ENCODE measurements around the gene ACVRL1. TPM values are rescaled to one million over a fixed set of nuclear protein-coding genes. Genes with fewer than 3 reads are reported as not detected.
A peak's percentile ranks its signal among the peaks of the same experiment; 100 is the strongest.

The ACVRL1 gene
- total RNA-seq, 1 donor from 2014 or later: 680 TPM

DNA sequence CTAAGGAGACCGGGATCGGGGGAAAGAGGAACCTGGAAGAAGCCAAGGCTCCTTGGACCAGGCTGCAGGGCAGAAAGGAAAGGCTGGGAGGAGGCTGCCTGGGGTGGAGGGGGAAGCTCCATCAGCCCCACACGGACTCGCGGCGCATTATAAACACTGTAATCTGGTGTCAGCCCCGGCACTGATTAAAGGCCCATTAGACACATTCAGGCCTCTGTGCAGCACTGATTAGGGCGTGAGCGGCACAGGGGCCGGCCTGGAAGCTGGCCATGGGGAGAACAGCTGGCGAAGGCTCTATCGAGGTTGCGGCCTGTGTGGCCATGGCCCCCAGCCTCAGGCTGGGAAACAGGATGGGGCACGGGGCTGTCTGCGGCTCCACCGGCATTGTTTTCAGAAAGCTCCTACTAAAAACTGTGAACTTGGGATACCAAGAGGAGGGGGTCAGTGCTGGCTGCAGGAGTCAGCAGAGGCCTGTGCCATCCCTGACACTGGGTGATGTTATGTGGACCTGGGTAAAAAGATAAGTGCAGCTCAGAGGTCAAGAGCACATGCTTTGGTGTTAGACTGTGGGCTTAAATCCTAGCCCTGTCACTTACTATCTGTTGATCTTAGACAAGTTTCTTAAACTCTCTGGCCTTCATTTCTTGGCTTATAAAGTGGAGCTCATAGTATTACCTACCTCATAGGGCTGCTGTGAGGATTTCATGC, 10.6 kb downstream of the ACVRL1 start:
- no peak for DNase-seq

DNA sequence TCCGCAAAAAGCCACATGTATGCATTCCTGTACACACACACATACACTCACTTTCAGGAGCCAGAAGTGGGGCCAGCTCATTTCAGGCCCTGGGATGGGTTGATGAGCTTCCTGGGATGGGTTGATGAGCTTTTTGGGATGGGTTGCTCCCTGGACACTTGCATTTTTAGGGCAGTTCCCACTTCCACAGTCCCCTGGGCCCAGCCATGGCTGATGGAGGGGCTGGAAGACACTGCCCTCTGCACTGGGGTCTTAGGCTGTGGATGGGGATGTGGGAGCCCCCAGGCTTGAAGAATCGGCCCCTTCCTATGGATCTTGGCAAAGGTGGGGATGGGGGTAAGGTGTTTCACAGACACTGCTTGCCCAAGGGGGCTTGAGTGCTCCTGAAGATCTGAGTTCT, 12.7 kb downstream of the ACVRL1 start:
- no peak for DNase-seq

DNA sequence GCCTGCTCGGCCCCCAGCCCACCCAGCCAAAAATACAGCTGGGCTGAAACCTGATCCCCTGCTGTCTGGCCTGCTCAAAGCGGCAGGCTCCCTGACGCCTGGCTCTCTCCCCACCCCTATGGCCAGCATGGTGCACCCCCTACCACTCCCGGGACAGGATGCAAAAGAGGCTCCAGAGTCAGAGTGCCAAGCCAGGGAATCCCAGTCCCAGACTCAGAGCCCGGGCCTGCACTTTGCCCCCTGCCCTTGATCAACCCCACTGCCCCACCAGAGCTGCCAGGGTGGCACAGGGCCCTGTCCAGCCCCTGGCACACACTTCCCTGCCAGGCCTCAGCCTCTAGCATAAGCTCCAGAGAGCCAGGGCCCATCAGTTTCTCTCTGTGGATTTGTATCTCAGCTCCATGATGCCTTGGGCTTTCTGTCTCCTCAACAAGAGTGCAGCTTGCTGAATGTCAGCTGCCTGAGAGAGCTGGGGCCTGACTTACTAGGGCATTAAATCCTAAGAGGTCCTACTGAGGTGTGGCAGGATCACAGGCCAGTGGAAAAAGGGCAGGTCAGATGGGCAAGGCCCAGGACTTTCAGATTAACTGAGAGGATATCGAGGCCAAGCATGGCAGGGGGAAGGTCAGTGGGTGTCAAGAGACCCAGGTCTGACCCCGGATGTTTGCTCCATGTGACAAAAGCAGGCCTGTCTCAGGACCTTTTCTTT, 13.9 kb downstream of the ACVRL1 start:
- no peak for DNase-seq

DNA sequence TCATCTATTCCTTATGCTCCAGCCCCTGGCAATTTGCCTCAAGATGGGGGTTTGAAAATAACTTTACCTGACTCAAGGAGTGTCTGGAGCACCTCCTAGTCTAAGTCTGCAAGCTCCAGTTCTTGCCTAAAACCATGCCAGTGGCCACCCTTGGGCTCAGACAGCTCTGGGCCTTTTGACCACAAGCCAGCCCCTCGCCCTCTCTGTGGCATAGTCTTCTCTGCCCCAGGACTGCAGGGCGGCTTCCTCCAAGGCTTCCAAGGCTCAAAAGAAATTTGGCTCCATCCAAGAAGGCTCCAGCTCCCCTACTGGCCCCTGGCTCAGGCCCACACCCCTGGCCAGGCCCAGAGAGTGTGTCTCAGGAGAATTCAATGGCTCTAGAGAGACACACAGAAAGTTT, 14.8 kb downstream of the ACVRL1 start:
- DNase-seq: no peak

DNA sequence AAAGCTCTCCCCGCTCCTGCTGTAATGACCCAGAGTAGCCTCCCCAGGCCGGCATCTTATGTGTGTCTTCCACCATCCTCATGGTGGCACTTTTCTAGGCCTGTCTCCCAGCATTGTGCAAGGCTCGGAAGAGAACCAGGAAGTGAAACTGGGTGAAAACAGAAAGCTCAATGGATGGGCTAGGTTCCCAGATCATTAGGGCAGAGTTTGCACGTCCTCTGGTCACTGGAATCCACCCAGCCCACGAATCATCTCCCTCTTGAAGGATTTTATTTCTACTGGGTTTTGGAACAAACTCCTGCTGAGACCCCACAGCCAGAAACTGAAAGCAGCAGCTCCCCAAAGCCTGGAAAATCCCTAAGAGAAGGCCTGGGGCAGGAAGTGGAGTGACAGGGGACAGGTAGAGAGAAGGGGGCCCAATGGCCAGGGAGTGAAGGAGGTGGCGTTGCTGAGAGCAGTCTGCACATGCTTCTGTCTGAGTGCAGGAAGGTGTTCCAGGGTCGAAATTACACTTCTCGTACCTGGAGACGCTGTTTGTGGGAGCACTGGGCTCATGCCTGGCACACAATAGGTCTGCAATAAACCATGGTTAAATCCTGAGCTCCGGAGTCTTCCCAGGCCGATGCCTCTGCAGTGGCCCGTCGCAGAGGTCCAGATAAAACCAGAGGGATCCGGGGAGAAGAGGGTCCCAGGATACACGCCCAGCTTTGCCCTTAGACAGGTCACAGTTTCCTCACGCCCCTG, 15.6 kb downstream of the ACVRL1 start:
- DNase-seq: peak; percentile 66

DNA sequence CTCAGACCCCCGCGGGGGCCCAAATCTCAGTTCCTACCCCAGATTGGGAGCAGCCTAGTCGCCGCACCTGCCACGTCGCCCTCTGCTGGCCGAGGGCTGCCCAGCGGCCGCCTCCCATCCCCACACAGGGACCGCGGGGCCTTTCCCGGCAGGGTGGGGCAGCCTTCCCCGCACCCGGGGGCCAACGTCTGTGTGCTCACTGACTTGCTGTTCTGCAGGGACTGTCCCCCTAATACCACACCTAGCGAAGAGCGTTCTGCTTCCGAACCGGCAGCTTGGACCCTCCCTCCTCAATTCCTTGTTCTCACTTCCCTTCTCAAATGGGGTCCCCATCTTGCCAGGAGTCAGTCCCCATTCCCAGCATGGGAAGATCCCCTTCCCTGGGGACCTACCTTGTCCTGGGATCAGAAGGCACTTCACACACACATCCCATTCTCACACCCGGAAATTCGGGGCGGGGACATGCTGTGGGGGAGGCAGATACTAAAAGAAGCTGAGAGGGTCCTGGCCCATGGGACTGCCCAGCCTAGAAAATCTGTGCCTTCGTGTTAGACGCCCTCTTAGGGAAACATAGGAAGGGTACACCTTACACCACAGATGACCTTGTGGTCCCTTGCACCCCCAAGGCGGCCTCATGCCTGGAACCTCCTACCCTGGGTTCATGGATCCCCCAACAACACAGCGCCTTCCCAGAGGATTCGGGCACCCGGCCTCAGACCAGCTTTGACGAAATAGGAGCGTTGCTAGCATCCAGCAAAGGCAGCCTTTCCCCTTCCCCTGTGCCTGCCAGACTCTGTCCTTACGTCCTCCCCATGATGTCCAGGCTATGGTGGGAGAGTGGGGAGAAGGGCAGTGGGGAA, 16.4 kb downstream of the ACVRL1 start:
- peak; percentile 79 for DNase-seq

DNA sequence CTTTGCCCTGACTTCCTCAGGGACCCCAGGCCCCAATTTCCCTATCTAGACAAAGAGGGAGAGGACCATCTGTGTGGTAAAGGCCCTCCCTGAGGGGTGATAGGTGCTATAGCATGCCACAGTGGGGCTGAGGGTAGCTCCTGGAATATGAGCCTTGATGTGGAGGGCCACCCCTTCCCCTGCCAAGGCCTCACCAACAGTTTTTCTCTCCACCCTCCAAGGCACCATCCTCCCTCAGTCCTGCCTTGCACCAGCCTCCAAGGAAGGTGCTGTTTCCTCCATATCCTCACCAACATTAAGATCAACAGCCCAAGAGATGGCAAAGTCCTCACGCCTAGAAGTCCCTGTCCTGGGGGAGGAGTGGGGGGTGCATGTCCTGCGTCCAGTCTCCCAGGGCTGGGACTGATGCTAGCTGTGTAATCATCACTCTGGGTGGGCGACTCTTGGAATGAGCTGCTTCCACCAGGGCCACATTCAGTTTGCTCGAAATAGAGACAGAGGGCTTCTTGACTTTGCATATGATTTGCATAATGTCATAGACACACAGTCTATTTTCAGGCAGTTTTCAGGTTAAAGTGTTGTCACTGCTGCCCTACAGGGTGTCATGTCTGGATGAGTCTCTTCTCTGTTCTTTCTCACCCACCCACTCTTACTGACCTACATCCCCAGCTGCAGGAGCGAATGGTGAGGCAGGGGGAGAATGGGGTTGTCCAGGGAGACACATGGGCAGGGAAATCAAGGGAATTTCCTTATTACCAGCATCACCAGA, 17.4 kb downstream of the ACVRL1 start:
- peak; percentile 42 for DNase-seq

DNA sequence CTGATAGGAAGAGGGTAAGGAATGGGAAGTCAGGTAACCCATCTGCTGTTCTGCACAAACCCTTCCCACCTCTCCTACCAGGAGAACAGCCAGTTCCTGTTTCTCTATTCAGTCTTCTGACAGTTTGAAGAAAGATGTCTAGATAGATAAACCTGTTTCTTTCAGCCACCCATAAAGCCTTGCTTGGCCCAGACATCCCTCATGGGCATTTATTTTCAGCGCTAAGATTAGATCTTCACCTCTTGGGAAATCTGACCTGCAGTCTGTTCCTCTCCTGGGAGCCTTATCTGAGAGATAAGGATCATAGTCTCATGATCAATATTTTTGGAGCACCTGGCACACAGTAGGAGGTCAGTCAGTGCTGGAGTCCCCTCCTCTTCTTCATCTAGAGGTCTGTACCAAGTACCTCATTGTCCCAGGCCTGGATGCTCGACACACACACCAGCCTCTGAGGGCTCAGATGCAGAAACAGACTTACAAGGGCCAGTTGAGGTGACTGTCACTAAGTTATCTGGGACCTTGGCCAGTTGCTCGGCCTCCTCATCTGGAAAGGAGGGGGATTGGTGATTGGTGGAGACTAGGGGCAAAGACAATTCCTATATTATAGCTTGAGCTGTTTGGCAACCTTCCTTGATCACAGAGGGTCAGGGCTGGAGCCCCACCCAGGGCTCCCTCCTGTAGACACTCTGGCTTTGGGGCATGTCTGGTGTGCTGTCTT, 18.2 kb downstream of the ACVRL1 start:
- DNase-seq: no peak

DNA sequence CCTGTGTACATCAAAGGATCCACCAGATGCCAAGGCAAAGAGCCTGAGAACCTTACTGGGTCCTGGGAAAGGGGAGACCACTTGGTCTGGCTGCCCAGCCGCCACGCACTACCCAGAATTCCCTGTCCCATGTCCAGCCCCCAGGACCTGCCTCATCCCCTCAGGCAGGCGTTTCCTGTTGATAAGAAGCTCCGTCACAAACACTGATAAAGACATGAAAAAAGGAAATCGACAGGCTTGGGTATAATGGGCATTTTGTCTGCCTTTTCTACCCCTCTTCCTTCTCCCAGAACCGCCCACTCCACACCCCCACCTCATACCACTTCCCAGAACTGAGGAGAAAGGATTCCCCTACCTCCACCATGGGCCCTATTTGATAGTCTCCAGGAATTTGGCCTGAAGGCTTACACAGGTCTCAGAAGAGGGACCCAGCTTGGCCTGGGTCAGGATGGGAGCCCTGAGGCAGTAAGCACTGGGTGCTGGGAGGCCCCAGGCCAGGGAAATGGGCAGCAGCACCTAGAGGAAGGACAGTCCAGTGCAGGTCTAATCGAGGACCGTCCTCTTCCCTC, 18.8 kb downstream of the ACVRL1 start:
- DNase-seq: peak; percentile 92

DNA sequence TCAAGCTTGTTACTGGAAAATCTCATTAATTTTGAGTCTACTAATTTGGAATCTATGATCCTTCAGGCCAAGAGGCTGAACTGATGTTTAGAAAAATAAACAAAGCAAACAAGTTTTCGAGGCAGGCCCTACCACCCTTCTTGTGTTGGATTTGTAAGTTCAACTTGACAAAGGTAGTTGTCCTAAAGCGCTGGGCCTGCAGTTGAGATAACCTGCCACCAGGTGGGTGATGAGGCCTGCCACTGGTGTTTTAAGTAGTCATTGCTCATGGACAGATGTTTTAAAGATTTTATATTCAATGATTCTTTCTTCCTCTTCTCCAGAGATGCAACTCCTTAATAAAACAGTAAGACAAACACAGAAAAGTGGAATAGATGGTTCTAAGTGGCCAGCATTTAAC, 19.4 kb downstream of the ACVRL1 start:
- DNase-seq: peak; percentile 84

DNA sequence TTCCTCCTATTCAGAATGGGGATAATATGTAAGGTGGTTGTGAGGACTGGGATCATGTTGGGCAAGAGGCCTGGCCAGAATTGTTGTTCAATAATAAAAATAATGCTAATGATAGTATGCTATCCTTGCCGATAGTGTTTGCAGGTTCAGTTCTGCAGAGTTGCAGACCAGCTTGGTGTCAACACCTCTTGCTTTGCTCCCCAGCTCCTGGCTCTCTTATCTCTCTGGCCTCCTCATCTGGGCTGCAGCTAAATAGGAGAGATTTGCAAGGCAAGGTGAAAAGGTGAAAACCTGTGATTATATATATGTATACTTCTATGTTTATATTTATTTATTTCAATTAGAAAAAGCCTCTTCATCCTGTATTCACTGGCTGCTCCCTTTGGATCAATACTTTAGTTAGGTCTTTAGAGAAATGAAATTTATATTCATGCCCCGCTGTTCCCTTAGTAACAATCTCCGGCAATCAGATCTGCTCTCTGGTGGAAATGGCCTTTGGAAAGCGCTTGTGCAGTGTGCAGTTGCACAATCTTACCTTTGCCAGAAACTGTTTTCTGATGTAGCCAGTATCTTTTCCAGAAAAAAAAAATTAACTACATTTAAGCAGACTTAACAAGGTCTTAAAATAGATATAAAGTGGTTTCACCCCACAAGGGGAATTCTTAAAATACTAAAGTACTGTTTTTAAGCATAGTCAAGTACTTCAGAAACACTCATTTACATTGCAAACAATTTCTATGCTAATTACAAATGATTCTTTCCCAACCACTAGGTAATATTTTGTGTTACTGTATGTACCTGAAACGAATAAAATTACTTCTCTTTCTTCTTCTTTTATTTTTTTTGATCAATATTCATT, 25.1 kb downstream of the ACVRL1 start:
- no peak for DNase-seq

DNA sequence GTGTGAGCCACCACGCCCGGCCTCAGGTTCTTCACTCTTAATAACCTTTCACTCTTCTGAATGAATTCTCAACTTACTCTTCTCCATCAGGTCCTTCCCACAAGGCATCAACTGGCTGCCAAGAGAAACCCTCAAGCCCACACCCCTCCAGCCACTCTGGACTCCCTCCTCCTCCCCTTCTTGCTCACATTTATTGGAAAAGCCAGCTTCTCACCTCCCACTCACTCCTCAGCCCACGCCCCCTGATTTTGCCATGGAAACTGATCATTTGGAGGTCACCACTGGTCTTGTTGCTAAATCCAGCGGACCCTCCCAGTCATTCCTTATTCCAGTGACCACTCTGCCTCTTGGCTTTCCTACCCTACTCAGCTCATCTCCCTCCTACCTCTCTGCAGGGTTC, 26.8 kb downstream of the ACVRL1 start:
- no peak for DNase-seq

DNA sequence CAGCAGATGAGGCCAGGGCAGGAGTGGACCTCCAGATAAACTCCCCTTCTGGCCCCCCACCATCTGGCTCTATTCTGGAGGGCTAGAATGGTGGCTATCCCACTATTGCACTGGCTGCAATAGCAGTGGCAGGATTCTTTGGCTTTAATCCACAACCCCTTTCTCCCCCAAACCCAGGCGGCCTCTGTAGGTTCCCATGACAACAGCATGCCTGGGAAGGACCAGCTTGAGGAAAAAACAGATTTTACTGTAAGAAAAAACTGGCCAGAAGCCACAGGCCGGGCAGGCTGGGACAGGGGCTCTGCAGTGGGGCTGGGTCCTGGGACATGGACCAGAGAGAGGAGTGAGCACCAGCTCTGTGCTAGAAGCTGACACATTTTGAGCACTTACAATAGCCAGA, 30.6 kb downstream of the ACVRL1 start:
- no peak for DNase-seq

DNA sequence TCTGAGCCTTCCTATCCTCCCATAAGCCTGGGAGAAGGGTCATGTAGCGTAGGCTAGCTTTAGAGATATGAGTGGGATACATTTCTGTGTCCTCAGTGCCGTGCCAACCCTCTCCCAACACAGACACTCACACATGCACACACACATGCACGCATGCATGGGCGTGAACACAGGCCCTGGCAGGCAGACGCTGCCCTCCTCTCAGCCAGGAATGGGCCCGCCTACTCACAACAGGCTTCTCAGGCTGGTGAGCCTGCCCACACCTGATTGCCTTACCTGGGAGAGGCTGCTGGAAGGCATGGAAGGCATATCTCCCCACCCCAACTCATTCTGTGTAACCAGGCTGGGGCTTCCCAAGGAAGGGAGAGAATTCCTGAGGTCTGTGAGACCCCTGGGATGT, 31.4 kb downstream of the ACVRL1 start:
- DNase-seq: no peak

DNA sequence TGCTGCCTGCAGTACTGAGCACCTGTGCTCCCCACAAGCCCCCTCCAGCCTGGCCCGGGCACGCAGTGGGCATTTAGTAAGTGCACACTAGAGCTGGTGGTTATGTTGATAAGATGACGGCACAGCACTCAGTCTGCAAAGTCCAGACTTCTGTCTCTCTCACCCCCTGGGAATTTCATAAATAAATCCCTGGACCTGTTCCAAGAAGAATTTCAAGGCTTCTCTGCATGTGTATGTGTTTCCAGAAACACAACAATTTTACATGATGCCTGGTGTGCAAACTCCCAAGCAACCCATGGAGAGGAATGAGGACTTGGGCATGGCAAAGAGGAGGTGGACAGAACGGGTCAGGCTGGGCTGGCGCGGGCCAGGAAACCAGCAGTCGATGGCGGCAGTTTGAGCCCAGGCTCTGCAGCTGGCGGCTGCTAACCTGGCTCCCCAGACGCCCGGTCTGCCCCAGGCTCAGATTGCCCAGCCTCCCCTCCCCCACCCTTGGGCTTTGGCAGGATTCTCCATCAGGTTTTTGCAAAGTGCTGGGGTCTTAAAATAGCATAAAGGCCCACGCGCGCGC, 33.8 kb downstream of the ACVRL1 start:
- no peak for DNase-seq

DNA sequence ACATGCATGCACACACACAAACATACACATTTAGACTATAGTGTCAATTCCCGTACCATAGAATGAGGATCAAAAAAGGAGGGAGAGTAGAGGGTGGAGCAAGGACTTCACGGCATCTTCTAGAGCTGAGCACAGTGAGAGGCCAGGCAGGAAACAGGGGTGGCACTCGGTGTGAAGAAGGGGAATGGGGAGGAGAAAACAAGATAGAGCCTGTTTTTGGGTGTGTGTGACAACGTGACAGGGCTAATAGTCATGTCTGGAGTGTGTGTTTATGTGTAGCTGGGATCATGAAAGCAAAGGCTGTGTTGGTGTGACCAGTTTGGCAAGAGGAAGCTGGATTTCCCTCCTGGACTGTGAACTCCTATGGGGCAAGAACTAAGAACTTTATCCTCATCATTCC, 34.3 kb downstream of the ACVRL1 start:
- no peak for DNase-seq

DNA sequence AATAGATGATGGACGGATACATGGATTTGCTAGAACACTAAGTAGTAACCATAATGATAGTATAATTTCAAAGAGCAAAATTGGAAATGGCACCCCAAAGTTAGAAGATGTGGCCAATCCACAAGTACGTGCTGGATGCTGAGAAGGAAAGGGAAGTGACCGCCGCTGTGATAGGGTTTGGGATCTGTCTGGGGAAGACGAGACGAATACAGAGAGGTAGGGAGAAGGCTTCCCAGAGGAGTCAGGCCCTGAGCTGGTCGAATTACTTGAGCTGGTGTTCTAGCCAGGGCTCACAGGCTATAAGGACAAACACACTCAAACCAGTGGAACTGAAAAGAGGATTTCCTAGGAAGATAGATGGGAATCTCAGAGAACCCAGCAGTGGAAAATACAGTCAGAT, 34.8 kb downstream of the ACVRL1 start:
- DNase-seq: no peak

DNA sequence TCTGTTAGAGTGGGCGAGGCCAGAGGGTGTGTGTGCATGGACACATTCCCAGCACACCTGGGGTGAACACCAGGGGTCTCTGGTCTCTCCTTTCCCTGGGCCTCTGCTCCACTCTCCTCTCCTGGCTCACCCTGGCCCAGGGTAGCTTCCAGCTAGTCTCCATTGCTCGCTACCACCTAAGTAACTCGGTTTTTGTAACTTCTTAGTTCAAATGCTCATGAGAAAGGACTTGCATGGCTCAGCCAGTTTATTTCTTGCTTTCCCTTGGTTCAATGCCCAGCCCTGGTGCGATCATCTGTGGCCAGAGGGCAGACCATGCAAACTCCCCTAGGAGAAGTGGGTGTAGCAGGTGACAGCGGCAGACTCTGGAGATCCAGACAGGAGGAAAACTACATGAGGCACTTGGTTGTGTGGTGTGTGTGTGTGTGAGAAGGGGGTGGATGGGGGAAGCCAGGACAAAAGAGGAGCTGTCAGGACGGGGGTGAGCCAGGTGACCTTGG, 35.2 kb downstream of the ACVRL1 start:
- DNase-seq: no peak

DNA sequence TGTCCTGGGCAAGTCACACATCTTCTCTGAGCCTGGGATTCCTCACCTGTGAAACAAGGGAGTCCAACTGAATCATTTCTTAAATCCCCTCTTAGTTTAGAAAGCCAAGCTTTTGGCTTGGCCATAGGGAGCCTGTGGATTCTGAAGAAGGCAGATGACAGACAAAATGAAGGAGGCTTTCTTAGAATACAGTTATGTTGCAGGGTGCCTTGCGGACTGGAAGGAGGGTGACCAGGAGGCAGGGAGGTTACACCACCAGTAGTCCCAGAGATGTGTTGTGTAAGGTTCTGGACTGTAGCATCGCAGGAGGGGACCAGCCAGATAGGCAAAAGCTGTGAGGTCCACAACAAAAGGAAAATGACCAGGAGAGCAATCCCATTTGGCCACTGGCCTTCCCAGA, 36.0 kb downstream of the ACVRL1 start:
- no peak for DNase-seq
